C4-2B (cell line): Measurements from ENCODE around the gene TATDN3.

Experiments
- H3K27ac ChIP-seq: fragments of 450-650 bp; 2 replicates; pipeline ENCODE4 v1.5.1; 2017
- CTCF ChIP-seq: fragments of 450-650 bp; conservative IDR thresholded peaks from 2 replicates; pipeline ENCODE4 v1.5.1; 2017; ENCODE audit warnings: mild to moderate bottlenecking
- ZFX ChIP-seq: fragments of 450-650 bp; IDR thresholded peaks from 2 replicates; pipeline ENCODE4 v1.6.1; 2017

The TATDN3 gene

GRCh38 chr1:212792396-212792908, 758 bp downstream of the TATDN3 start:
- peak overlapping the region; percentile 82 for H3K27ac ChIP-seq

GRCh38 chr1:212794561-212795014, 2.9 kb downstream of the TATDN3 start:
- no peak overlapping the region for H3K27ac ChIP-seq
- TF ChIP-seq CTCF (no peak), ZFX (no peak)

More at GRCh38 chr1:212792396-212792908, 758 bp downstream of the TATDN3 start:
- TF ChIP-seq CTCF (no peak), ZFX (no peak)

GRCh38 chr1:212797681-212798080, 6.0 kb downstream of the TATDN3 start:
- TF ChIP-seq ZFX, result no peak
- H3K27ac ChIP-seq, result no peak overlapping the region

GRCh38 chr1:212805767-212806166, 14.1 kb downstream of the TATDN3 start:
- TF ChIP-seq CTCF (no peak), ZFX (no peak)
- no peak overlapping the region for H3K27ac ChIP-seq

GRCh38 chr1:212814537-212815334, 23.0 kb downstream of the TATDN3 start:
- no peak overlapping the region for H3K27ac ChIP-seq
- TF ChIP-seq ZFX (no peak), CTCF (peak; percentile 46)

GRCh38 chr1:212816567-212817278, 25.0 kb downstream of the TATDN3 start:
- TF ChIP-seq CTCF (no peak), ZFX (no peak)
- H3K27ac ChIP-seq, result no peak overlapping the region

GRCh38 chr1:212819726-212820125, 28.0 kb downstream of the TATDN3 start:
- no peak overlapping the region for H3K27ac ChIP-seq
- TF ChIP-seq ZFX (no peak), CTCF (no peak)
